GM19328 (cell line): Measurements from ENCODE around the gene FMN1.
A peak's percentile ranks its signal among the peaks of the same experiment; 100 is the strongest.

Experiments used
- ATAC-seq: cut with Tn5 transposase; IDR thresholded peaks from one replicate; pipeline ENCODE4 v1.9.1; 2021; ENCODE audit warnings: mild to moderate bottlenecking, moderate library complexity; ENCODE audit not compliant: unreplicated experiment

The FMN1 gene

GRCh38 chr15:32736701-32737061, 457.8 kb downstream of the FMN1 start:
- ATAC-seq, result no peak

GRCh38 chr15:32735989-32736700, 458.4 kb downstream of the FMN1 start:
- no peak for ATAC-seq

- ATAC-seq, result no peak
Observed at GRCh38 chr15:32733281-32733680, 461.2 kb downstream of the FMN1 start.

DNA sequence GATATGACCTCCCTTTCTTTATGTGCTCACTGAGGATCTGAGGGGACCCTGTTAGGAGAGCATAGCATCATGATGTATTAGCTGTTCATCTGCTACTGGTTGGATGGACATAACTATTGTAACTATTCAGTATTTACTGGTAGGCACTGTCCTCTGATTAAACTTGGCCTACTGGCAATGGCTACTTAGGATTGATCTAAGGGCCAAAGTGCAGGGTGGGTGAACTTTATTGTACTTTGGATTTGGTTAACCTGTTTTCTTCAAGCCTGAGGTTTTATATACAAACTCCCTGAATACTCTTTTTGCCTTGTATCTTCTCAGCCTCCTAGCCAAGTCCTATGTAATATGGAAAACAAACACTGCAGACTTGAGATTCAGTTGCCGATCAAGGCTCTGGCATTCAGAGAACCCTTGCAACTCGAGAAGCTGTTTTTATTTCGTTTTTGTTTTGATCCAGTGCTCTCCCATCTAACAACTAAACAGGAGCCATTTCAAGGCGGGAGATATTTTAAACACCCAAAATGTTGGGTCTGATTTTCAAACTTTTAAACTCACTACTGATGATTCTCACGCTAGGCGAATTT, 461.8 kb downstream of the FMN1 start:
- no peak for ATAC-seq

DNA sequence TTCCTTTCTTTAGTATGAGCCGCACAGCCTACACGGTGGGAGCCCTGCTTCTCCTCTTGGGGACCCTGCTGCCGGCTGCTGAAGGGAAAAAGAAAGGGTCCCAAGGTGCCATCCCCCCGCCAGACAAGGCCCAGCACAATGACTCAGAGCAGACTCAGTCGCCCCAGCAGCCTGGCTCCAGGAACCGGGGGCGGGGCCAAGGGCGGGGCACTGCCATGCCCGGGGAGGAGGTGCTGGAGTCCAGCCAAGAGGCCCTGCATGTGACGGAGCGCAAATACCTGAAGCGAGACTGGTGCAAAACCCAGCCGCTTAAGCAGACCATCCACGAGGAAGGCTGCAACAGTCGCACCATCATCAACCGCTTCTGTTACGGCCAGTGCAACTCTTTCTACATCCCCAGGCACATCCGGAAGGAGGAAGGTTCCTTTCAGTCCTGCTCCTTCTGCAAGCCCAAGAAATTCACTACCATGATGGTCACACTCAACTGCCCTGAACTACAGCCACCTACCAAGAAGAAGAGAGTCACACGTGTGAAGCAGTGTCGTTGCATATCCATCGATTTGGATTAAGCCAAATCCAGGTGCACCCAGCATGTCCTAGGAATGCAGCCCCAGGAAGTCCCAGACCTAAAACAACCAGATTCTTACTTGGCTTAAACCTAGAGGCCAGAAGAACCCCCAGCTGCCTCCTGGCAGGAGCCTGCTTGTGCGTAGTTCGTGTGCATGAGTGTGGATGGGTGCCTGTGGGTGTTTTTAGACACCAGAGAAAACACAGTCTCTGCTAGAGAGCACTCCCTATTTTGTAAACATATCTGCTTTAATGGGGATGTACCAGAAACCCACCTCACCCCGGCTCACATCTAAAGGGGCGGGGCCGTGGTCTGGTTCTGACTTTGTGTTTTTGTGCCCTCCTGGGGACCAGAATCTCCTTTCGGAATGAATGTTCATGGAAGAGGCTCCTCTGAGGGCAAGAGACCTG, 463.5 kb downstream of the FMN1 start:
- ATAC-seq, result no peak

DNA sequence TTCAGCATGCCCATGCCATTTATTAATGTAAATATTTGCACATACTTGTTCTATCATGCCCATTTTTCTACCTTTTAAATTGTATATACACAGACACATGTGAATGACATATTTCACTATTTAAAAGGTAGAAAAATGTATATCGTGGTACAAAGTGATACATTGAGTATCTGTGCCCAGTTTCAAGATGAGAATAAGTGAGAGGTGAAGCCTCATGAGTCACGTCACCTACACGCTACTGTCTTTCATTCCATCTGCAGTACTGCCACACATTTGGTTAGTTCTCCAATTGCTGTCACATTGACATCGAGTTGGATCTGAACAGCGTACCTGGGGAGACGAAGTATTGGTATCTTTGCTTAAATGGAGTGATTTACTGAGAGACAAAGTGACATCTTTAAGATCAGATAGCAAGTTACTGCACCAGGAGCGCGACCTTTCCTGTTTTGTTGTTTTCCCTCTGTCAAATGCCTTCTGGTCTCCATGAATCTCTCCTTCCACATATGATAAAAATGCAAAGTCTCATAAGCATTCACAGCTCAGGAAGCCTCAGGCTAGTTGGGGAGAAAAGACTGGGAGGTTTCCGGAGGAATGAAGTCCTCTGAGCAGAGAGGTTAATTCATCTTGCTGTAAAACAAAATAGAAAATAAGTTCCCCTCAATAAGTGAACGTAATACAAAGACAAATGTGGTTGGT, 464.7 kb downstream of the FMN1 start:
- no peak for ATAC-seq

DNA sequence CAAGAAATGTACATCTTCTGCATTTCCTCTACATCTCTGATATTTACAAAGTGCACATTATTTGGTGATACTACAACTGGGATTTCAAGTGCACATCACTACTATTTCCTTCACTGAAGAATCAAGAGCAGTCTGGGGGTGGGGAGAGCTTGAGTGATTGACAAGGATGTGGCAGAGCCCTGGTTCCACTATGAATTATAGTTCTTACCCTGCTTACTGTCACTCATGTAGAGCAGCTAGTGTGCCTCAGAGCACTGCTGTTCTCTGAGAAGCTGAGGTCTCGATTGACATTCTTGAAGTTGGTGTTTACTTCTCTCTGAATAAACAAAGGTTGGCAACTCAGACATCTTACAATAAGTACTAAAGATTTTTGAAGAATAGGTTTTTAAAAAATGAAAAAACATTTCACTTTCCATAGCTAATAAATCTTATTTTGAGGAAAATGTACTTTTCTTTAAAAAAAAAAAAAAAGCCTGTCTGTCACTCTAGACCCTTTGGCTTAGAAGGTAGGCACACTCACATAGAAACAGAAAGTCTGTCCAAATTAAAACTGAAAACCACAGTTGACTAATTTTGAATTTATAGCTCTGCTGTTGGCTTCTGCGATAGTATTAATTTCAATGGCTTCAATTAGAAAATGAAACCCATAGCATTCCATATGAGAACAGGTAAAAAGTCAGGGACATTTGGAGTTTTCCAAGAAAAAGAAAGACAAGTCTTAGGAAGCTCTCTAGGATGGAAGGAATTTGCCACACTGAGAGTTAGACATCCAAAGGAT, 471.2 kb downstream of the FMN1 start:
- peak; percentile 92 for ATAC-seq

GRCh38 chr15:32722136-32722535, 472.4 kb downstream of the FMN1 start:
- ATAC-seq, result no peak

- ATAC-seq, result no peak
Observed at GRCh38 chr15:32721596-32721995, 472.9 kb downstream of the FMN1 start.

DNA sequence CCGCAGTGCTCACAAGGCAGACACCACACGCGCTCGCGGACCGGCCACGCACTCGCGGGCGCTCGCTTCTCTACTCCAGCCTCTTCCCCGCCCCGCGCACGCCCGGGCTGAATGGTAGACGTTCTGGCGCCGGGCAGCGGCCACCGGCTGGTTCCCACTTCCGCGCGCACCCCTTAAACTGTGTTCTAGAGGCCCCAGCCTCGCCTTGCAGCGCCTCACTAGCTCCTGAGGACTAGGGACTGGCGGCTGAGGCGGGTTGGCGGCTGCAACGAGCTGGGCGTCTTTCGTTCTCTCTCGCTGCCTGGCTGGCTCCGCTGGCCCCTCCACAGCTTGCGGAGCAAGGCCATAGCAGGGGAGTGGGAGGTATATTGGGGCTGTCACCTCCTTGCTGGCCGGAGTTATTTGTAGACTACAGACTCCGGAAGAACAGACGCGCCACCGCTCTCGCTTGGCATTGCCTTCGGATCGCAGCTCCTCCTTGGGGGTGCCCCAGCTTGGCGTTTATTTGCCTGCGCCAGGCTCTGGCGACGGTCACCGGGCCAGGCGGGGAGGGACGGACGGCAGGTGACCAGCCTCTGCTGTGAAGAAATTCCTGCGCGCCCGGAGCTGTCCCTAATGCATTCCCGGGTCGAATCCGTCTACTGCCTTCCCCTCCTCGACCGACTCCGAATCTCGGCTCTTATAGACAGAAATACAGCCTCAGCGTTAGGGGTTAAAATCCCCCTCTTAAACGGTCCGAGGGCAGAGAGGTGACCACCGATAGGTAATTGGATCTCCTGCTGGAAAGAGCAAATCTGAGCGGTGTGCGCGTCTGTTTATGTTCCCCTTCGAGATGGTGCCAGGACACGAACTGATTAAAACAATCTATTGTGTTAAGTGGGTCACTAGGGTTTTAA, 475.4 kb downstream of the FMN1 start:
- no peak for ATAC-seq

DNA sequence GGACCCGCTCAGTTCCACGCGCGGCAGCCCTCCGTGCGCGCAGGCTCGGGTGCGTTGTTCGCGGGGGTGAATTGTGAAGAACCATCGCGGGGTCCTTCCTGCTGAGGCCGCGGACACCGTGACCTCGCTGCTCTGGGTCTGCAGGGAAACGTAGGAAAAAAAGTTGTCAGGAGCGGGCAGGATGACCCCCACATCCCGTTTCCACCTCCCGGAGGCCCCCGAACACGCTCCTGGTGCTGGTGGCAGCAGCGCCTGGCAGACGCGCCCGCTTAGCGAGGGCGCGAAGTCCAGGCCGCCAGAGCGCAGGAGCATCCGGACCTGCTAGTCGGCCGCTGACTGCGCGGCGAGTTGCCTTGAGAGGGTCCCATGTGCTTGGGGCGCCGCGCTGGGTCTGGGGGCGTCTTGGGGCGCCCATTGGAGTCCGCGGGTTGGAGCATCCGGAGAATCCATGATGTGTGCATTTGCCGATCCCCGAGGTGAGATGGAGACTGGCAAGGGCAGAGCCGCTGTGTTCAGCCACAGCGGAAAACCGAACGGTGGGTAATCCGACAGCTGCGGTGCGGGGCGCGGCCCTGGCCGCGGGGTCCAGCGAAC, 476.2 kb downstream of the FMN1 start:
- no peak for ATAC-seq

- no peak for ATAC-seq
Observed at GRCh38 chr15:32717426-32718226, 476.9 kb downstream of the FMN1 start, which contains the start of gene GREM1. Gene GREM1, plus strand, starts transcription at chr15:32718004. Its CDS starts 12,687 bp downstream, at chr15:32730691.

GRCh38 chr15:32716915-32717425, 477.5 kb downstream of the FMN1 start:
- no peak for ATAC-seq

DNA sequence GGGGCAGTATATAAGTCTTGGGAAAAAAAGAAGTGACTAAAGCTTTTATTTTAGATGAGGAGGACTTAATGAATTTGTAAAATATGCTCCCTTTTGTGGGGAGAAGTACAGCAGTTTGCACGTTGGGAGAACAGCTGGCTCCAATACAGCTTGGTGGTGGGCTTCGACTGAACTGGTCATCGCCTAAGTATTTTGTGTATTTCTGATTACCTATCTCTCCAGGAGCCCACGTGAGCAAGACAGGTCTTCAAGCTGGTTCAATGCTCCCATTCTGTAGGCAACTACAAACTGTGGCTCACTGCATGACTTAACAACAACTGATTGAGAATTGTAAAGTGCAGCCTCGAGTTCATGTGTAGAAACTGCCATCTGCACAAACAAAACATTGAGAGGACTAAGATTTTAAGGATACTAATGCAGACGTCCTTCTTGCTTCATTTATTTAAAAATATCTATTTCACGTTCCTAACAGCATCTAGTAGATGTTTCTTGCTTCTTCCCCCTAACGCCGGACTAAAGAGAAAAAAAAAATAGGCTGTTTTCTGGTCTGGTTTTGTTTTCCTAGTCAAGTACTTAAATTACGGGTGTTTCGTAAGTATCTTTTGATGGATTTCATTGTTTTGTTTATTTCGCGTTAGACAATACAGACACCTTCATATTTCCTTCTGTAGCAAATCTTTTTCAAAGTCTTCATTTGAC, 478.1 kb downstream of the FMN1 start:
- no peak for ATAC-seq
